Esophagus squamous epithelium (tissue), 5 donors: ENCODE measurements around the gene TAX1BP1. TPM values are rescaled to one million over a fixed set of nuclear protein-coding genes. Genes with fewer than 3 reads are reported as not detected.

Experiments used
- DNase-seq: peaks from one replicate; lab custom pipeline; 2025; lab: John Stamatoyannopoulos, UW
- H3K27ac ChIP-seq, 4 donors: fragments of 200-600 bp; sonication (generic); one replicate each; pipeline ENCODE4 v1.5.1; 2016 to 2019; ENCODE audit warnings: mild to moderate bottlenecking in 1 of 4
- H3K27me3 ChIP-seq, 4 donors: fragments of 200-600 bp; sonication (generic); 1 replicate in 3 of 4; 2 replicates in 1 of 4; pipeline versions ENCODE4 v1.5.1 to v1.6.0; 2017 to 2021; ENCODE audit warnings: antibody characterized with exemption in 1 of 4
- H3K36me3 ChIP-seq, 3 donors: fragments of 200-600 bp; sonication (generic); one replicate each; pipeline ENCODE4 v1.5.1; 2016 to 2019
- H3K4me1 ChIP-seq, 3 donors: fragments of 200-600 bp; sonication (generic); one replicate each; pipeline ENCODE4 v1.5.1; 2017 to 2019
- H3K4me3 ChIP-seq, 4 donors: fragments of 200-600 bp; sonication (generic); 1 replicate in 3 of 4; 2 replicates in 1 of 4; pipeline ENCODE4 v1.5.1; 2016 to 2019; ENCODE audit warnings: mild to moderate bottlenecking in 2 of 4, moderate library complexity in 1 of 4
- H3K9me3 ChIP-seq, 3 donors: fragments of 200-600 bp; sonication (generic); one replicate each; pipeline ENCODE4 v1.5.1; 2016 to 2019
- CTCF ChIP-seq, 6 experiments: fragments of 450-650 bp in 4 of 6; fragments of 200-600 bp in 2 of 6; sonication (generic) in 2 of 6; IDR thresholded peaks; one replicate each; pipeline ENCODE4 v1.5.1; 2016 to 2019; ENCODE audit warnings: antibody characterized with exemption in 6 of 6, mild to moderate bottlenecking in 4 of 6, moderate library complexity in 4 of 6
- POLR2A ChIP-seq, 4 donors: fragments of 450-650 bp; IDR thresholded peaks; one replicate each; pipeline ENCODE4 v1.6.1; 2017; ENCODE audit warnings: antibody characterized with exemption in 4 of 4, mild to moderate bottlenecking in 4 of 4, moderate library complexity in 3 of 4
- WGBS, 2 donors: methylation state at CpG; one replicate each; pipeline ENCODE4 v1.1.5; 2018; 5-methylcytosine and 5-hydroxymethylcytosine counted together
- intact Hi-C: fragments of 100-400 bp; cut with DNase I; formaldehyde crosslinking; loops from one replicate; pipeline ENCODE4 v1.15.0; 2022
- total RNA-seq, 4 donors: library from RNA; depleted of rRNA; stranded (reverse); fragments of >200 nt; gene quantifications; one replicate each; pipeline ENCODE4 v1.1.0, GENCODE V29; 2016
- donor health status: DM: yes; HTN: yes; CAD: no.

TAX1BP1 gene
- total RNA-seq, 4 donors from 2014 or later = 67.1 to 113 (median 80.3) TPM

GRCh38 chr7:27745064-27745583, 5.2 kb downstream of the TAX1BP1 start:
- TF ChIP-seq POLR2A (IDR thresholded peaks at IDR 0.05) = no peak
- peak in 5 of 6 experiments; percentile 22 to 71 (median 46) for TF ChIP-seq CTCF (IDR thresholded peaks at IDR 0.05)
- H3K4me3 ChIP-seq = no peak overlapping the region
- DNase-seq = no peak
- intact Hi-C loops = no loop called here
- H3K27me3 ChIP-seq = no peaks in the 10 kb centered on the region
- peaks cover 0 to 18% (median 0%) of the 10 kb centered on the region in 3 donors for H3K36me3 ChIP-seq
- H3K4me1 ChIP-seq = peaks cover 0 to 62% (median 13%) of the 10 kb centered on the region in 3 donors
- H3K9me3 ChIP-seq = no peaks in the 10 kb centered on the region
- peak overlapping the region in 1 of 4 donors; percentile 19 for H3K27ac ChIP-seq
- 2 to 19% methylated on average over 2 of the region's 2 CpGs for WGBS, 2 donors

- H3K36me3 ChIP-seq = peaks cover 0 to 32% (median 0%) of the 10 kb centered on the region in 3 donors
- DNase-seq = no peak
- intact Hi-C loops = no loop called here
- H3K4me1 ChIP-seq = peaks cover 0 to 54% (median 12%) of the 10 kb centered on the region in 3 donors
- no peaks in the 10 kb centered on the region for H3K9me3 ChIP-seq
- H3K4me3 ChIP-seq = no peak overlapping the region
- H3K27ac ChIP-seq = no peak overlapping the region
- H3K27me3 ChIP-seq = no peaks in the 10 kb centered on the region
- TF ChIP-seq CTCF (IDR thresholded peaks at IDR 0.05) (no peak), POLR2A (IDR thresholded peaks at IDR 0.05) (no peak)
Measured at GRCh38 chr7:27746486-27746885, 6.5 kb downstream of the TAX1BP1 start.

DNA sequence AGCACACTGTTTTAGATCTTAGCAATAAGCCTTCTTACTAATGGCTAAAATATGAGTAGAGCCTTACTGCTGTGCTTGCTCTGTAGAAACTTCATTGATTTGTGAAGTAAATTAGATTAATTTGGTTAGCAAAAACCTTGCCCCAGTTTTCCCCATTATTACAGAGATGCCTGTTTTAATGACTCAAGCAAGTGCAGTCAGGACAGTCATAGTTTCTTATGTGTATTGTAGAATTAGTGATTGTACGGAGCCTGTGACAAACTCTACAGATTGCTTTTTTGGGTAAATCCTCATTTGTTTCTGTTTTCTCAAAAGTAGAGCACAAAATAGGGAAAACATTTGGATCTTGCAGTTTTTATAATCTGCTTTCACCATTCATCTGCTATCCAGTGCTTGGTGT, 7.0 kb downstream of the TAX1BP1 start:
- no peaks in the 10 kb centered on the region for H3K27me3 ChIP-seq
- peaks cover 0 to 37% (median 0%) of the 10 kb centered on the region in 3 donors for H3K36me3 ChIP-seq
- peaks cover 0 to 49% (median 10%) of the 10 kb centered on the region in 3 donors for H3K4me1 ChIP-seq
- H3K27ac ChIP-seq = no peak overlapping the region
- no peak for TF ChIP-seq POLR2A (IDR thresholded peaks at IDR 0.05)
- no peak for TF ChIP-seq CTCF (IDR thresholded peaks at IDR 0.05)
- H3K9me3 ChIP-seq = no peaks in the 10 kb centered on the region
- no peak overlapping the region for H3K4me3 ChIP-seq
- intact Hi-C loops = no loop called here
- no peak for DNase-seq
- 81 to 89% methylated on average over 1 of the region's 1 CpG for WGBS, 2 donors

DNA sequence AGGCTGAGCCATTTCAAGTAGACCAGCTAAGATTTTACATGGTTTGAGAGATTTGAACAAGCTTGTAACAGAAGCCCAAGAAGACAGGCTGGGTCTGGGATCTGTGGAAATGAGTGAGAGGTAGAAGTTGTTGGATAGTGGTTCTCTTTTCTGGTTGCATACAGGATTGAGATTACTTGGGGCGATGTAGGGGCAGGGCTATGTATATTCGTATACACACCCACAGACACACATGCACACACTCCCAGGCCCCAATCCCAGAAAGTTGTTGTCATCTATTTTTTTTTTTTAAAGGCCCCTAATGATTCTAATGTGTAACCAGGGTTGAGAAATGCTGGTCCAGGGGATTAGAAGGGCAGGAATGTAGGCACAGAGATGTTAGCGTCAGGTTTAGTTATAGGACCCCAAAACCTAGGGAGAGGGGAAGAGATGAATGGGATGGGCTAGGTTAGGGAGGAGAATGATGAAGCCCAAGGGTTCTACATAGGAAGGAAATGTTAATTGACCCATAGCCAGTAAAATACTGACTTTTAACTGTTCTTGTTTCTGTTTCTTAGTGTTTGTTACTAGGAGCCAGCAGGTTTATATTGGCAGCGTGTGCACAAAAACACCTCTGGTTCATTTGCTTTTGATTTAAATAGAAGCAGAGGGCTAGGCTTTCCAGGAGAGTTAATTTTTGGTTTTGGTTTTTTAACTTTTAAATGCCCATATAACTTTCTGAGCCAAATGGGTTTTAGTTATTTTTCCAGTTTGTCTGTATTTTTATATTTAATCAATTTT, 7.8 kb downstream of the TAX1BP1 start:
- Histone ChIP-seq H3K27ac (no peak overlapping the region), H3K27me3 (no peaks in the 10 kb centered on the region), H3K4me1 (peaks cover 0 to 41% (median 4%) of the 10 kb centered on the region in 3 donors), H3K4me3 (no peak overlapping the region), H3K36me3 (peaks cover 0 to 45% (median 0%) of the 10 kb centered on the region in 3 donors), H3K9me3 (no peaks in the 10 kb centered on the region)
- TF ChIP-seq POLR2A (IDR thresholded peaks at IDR 0.05) = no peak
- no peak for TF ChIP-seq CTCF (IDR thresholded peaks at IDR 0.05)
- no peak for DNase-seq
- WGBS, 2 donors = 76 to 86% methylated on average over 4 of the region's 4 CpGs
- intact Hi-C loops = no loop called here

GRCh38 chr7:27750316-27750715, 10.4 kb downstream of the TAX1BP1 start:
- intact Hi-C loops = no loop called here
- Histone ChIP-seq H3K4me3 (no peak overlapping the region), H3K27ac (no peak overlapping the region), H3K27me3 (no peaks in the 10 kb centered on the region), H3K36me3 (peaks cover 0 to 62% (median 0%) of the 10 kb centered on the region in 3 donors), H3K9me3 (no peaks in the 10 kb centered on the region), H3K4me1 (peaks cover 0 to 25% (median 0%) of the 10 kb centered on the region in 3 donors)
- DNase-seq = no peak
- 78 to 87% methylated on average over 2 of the region's 2 CpGs for WGBS, 2 donors
- TF ChIP-seq POLR2A (IDR thresholded peaks at IDR 0.05) (no peak), CTCF (IDR thresholded peaks at IDR 0.05) (no peak)
